Measurements from ENCODE around the gene CNBD2.

Gene CNBD2

GRCh38 chr20:35967979-35968640, at the start of gene CNBD2:
TSS of gene CNBD2 (plus strand) at chr20:35968590. CDS start at chr20:35968763, 173 bp downstream.
- no peak for DNase-seq (ENCODE audit: low read depth)
- TF ChIP-seq CTCF (conservative IDR thresholded peaks at IDR 0.05; ENCODE audit: low read length), result no peak

GRCh38 chr20:35920523-35920922, 47.9 kb upstream of the CNBD2 start:
- no peak for DNase-seq (ENCODE audit: low read depth)
- TF ChIP-seq CTCF (conservative IDR thresholded peaks at IDR 0.05; ENCODE audit: low read length), result no peak
- no peak overlapping the region for H3K4me3 ChIP-seq (ENCODE audit: low read length)

More at GRCh38 chr20:35967979-35968640, at the start of gene CNBD2:
- no peak within 1 kb of the TSS for H3K4me3 ChIP-seq (ENCODE audit: low read length)

- TF ChIP-seq CTCF (conservative IDR thresholded peaks at IDR 0.05; ENCODE audit: low read length), result no peak
- DNase-seq (ENCODE audit: low read depth), result no peak
- H3K4me3 ChIP-seq (ENCODE audit: low read length), result no peak overlapping the region
These were observed 39.1 kb upstream of the CNBD2 start for GRCh38 chr20:35929301-35929700.

GRCh38 chr20:35934050-35934449, 34.3 kb upstream of the CNBD2 start:
- TF ChIP-seq CTCF (conservative IDR thresholded peaks at IDR 0.05; ENCODE audit: low read length), result no peak
- H3K4me3 ChIP-seq (ENCODE audit: low read length), result no peak overlapping the region
- no peak for DNase-seq (ENCODE audit: low read depth)

GRCh38 chr20:35939264-35939663, 29.1 kb upstream of the CNBD2 start:
- no peak for DNase-seq (ENCODE audit: low read depth)
- TF ChIP-seq CTCF (conservative IDR thresholded peaks at IDR 0.05; ENCODE audit: low read length), result no peak
- H3K4me3 ChIP-seq (ENCODE audit: low read length), result no peak overlapping the region

GRCh38 chr20:35941620-35942019, 26.8 kb upstream of the CNBD2 start:
- TF ChIP-seq CTCF (conservative IDR thresholded peaks at IDR 0.05; ENCODE audit: low read length), result no peak
- no peak for DNase-seq (ENCODE audit: low read depth)
- no peak overlapping the region for H3K4me3 ChIP-seq (ENCODE audit: low read length)

- no peak overlapping the region for H3K4me3 ChIP-seq (ENCODE audit: low read length)
- no peak for TF ChIP-seq CTCF (conservative IDR thresholded peaks at IDR 0.05; ENCODE audit: low read length)
- no peak for DNase-seq (ENCODE audit: low read depth)
These were observed 26.1 kb upstream of the CNBD2 start for GRCh38 chr20:35942243-35942642.

Measured in AG10803 (cell line).